GM06990 (cell line): Measurements from ENCODE around the gene TSPAN31.

Source experiments
- DNase-seq: peaks from one replicate; pipeline ENCODE4 v3.0.0-alpha.2; 2011; ENCODE audit not compliant: insufficient read length; ENCODE audit errors: extremely low read depth
- H3K27me3 ChIP-seq: replicated peaks from 2 replicates; pipeline ENCODE4 v1.6.0; 2011; ENCODE audit warnings: low read length; ENCODE audit not compliant: control insufficient read depth, insufficient read depth
- H3K36me3 ChIP-seq: 2 replicates; pipeline ENCODE4 v1.5.1; 2011; ENCODE audit warnings: low read length; ENCODE audit not compliant: control insufficient read depth, insufficient read depth
- H3K4me3 ChIP-seq: replicated peaks from 2 replicates; pipeline ENCODE4 v1.5.1; 2011; ENCODE audit warnings: low read depth, mild to moderate bottlenecking, control low read depth, low read length
- CTCF ChIP-seq: IDR thresholded peaks from 2 replicates; pipeline ENCODE4 v1.5.1; 2011; ENCODE audit warnings: low read length, control low read depth, mild to moderate bottlenecking, inconsistent platforms; ENCODE audit not compliant: insufficient read depth, poor library complexity, severe bottlenecking

TSPAN31 gene

GRCh38 chr12:57746025-57746424 lies 1.2 kb downstream of the TSPAN31 start:
- DNase-seq: no peak
- TF ChIP-seq CTCF: no peak
- Histone ChIP-seq H3K27me3 (no peaks in the 10 kb centered on the region), H3K4me3 (peak overlapping the region; percentile 96), H3K36me3 (peaks cover 10% of the 10 kb centered on the region)

GRCh38 chr12:57749061-57749460 lies 4.2 kb downstream of the TSPAN31 start:
- Histone ChIP-seq H3K4me3 (no peak overlapping the region), H3K27me3 (no peaks in the 10 kb centered on the region), H3K36me3 (peaks cover 10% of the 10 kb centered on the region)
- TF ChIP-seq CTCF: no peak
- DNase-seq: no peak

GRCh38 chr12:57750561-57751431 lies 6.0 kb downstream of the TSPAN31 start:
- no peak for DNase-seq
- Histone ChIP-seq H3K36me3 (peaks cover 10% of the 10 kb centered on the region), H3K4me3 (peak overlapping the region; percentile 80), H3K27me3 (no peaks in the 10 kb centered on the region)
- no peak for TF ChIP-seq CTCF

- H3K36me3 ChIP-seq: peaks cover 10% of the 10 kb centered on the region
- DNase-seq: no peak
- no peak for TF ChIP-seq CTCF
- peak overlapping the region; percentile 80 for H3K4me3 ChIP-seq
- no peaks in the 10 kb centered on the region for H3K27me3 ChIP-seq
These were observed 6.6 kb downstream of the TSPAN31 start for GRCh38 chr12:57751432-57751787.

GRCh38 chr12:57751788-57752667 lies 7.2 kb downstream of the TSPAN31 start, which contains the start of gene CDK4:
TSS of gene CDK4 (minus strand) at chr12:57752310. CDS start at chr12:57751717, 593 bp downstream.
- peak; percentile 99 for DNase-seq
- Histone ChIP-seq H3K4me3 (peak within 1 kb of the TSS; percentile 80), H3K36me3 (peaks cover 10% of the 10 kb centered on the region), H3K27me3 (no peaks in the 10 kb centered on the region)
- TF ChIP-seq CTCF: no peak
